Measurements from ENCODE around the gene CDIPT. TPM values are rescaled to one million over a fixed set of nuclear protein-coding genes. Genes with fewer than 3 reads are reported as not detected.

The CDIPT gene
- total RNA-seq, 1 donor from 2014 or later = 88.1 TPM

GRCh38 chr16:29842732-29843346 lies 20.2 kb downstream of the CDIPT start:
- Mint-ChIP-seq H3K4me1 (ENCODE audit: low read depth, unreplicated experiment) (peaks cover 1% of the 10 kb centered on the region), H3K4me3 (ENCODE audit: unreplicated experiment) (no peak overlapping the region), H3K27ac (ENCODE audit: unreplicated experiment) (no peak overlapping the region), H3K36me3 (ENCODE audit: low read depth, unreplicated experiment) (peaks cover 15% of the 10 kb centered on the region), H3K27me3 (ENCODE audit: low read depth, unreplicated experiment) (peaks cover 5% of the 10 kb centered on the region), H3K9me3 (ENCODE audit: unreplicated experiment) (no peaks in the 10 kb centered on the region)
- Histone ChIP-seq H3K27ac (ENCODE audit: low read depth, low read length) (no peak overlapping the region), H3K9me3 (ENCODE audit: insufficient read depth, low read depth, low read length) (no peaks in the 10 kb centered on the region), H3K9ac (ENCODE audit: low read length) (no peak overlapping the region), H4K20me1 (ENCODE audit: insufficient read depth, low read length) (peaks cover 8% of the 10 kb centered on the region), H3K4me1 (ENCODE audit: insufficient read depth, low read length) (no peaks in the 10 kb centered on the region), H3K36me3 (ENCODE audit: insufficient read depth, low read length) (peaks cover 32% of the 10 kb centered on the region), H3K79me2 (ENCODE audit: insufficient read depth, low read length) (no peaks in the 10 kb centered on the region), H3K27me3 (ENCODE audit: insufficient read depth, low read length) (no peaks in the 10 kb centered on the region), H3K4me3 (ENCODE audit: insufficient read depth, low read depth, low read length) (no peak overlapping the region), H3K4me2 (ENCODE audit: low read length) (no peak overlapping the region), H2AFZ (ENCODE audit: low read depth, low read length) (no peak overlapping the region)
- TF ChIP-seq CTCF (IDR thresholded peaks at IDR 0.05; ENCODE audit: insufficient read depth, low read depth, low read length) (peak; percentile 15), EZH2 (IDR thresholded peaks at IDR 0.05; ENCODE audit: insufficient read depth, low read length) (no peak)
- FAIRE-seq = no peak
- DNase-seq (ENCODE audit: low read depth) = no peak

DNA sequence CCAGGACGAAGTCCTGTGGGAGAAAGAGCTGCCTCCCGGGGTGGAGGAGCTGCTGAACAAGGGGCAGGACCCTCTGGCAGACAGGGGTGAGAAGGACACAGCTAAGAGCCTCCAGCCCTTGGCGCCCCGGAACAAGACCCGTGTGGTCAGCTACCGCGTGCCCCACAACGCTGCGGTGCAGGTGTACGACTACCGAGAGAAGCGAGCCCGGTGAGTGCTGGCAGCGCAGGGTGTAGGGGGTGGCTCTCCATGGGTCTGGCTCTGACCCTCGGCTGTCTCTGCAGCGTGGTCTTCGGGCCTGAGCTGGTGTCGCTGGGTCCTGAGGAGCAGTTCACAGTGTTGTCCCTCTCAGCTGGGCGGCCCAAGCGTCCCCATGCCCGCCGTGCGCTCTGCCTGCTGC lies 21.4 kb downstream of the CDIPT start:
- no peak for TF ChIP-seq EZH2 (IDR thresholded peaks at IDR 0.05; ENCODE audit: insufficient read depth, low read length)
- no peak for TF ChIP-seq CTCF (IDR thresholded peaks at IDR 0.05; ENCODE audit: insufficient read depth, low read depth, low read length)
- no peak overlapping the region for H3K27ac Mint-ChIP-seq (ENCODE audit: unreplicated experiment)
- Histone ChIP-seq H3K27me3 (ENCODE audit: insufficient read depth, low read length) (no peaks in the 10 kb centered on the region), H3K9ac (ENCODE audit: low read length) (no peak overlapping the region), H3K4me1 (ENCODE audit: insufficient read depth, low read length) (no peaks in the 10 kb centered on the region), H3K4me2 (ENCODE audit: low read length) (no peak overlapping the region), H3K79me2 (ENCODE audit: insufficient read depth, low read length) (no peaks in the 10 kb centered on the region), H3K9me3 (ENCODE audit: insufficient read depth, low read depth, low read length) (no peaks in the 10 kb centered on the region), H4K20me1 (ENCODE audit: insufficient read depth, low read length) (peaks cover 8% of the 10 kb centered on the region), H3K36me3 (ENCODE audit: insufficient read depth, low read length) (peaks cover 31% of the 10 kb centered on the region), H3K27ac (ENCODE audit: low read depth, low read length) (no peak overlapping the region), H3K4me3 (ENCODE audit: insufficient read depth, low read depth, low read length) (no peak overlapping the region), H2AFZ (ENCODE audit: low read depth, low read length) (no peak overlapping the region)
- no peak for DNase-seq (ENCODE audit: low read depth)
- H3K4me1 Mint-ChIP-seq (ENCODE audit: low read depth, unreplicated experiment) = peaks cover 4% of the 10 kb centered on the region
- FAIRE-seq = no peak
- H3K27me3 Mint-ChIP-seq (ENCODE audit: low read depth, unreplicated experiment) = peaks cover 3% of the 10 kb centered on the region
- peaks cover 14% of the 10 kb centered on the region for H3K36me3 Mint-ChIP-seq (ENCODE audit: low read depth, unreplicated experiment)
- H3K4me3 Mint-ChIP-seq (ENCODE audit: unreplicated experiment) = no peak overlapping the region
- no peaks in the 10 kb centered on the region for H3K9me3 Mint-ChIP-seq (ENCODE audit: unreplicated experiment)

DNA sequence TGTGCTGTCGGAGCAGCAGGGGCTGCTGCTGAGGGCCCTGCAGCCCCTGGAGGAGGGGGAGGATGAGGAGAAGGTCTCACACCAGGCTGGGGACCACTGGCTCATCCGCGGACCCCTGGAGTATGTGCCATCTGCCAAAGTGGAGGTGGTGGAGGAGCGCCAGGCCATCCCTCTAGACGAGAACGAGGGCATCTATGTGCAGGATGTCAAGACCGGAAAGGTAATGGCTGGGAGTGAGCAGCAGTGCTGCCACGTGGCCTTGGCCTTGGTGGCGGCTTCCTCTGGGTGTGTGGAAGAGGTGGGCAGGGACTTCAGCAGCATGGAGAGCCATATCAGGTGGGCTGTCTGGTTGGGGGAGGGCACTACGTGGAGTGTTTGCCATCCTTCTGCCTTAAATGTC lies 22.8 kb downstream of the CDIPT start:
- Histone ChIP-seq H2AFZ (ENCODE audit: low read depth, low read length) (no peak overlapping the region), H3K27ac (ENCODE audit: low read depth, low read length) (no peak overlapping the region), H3K79me2 (ENCODE audit: insufficient read depth, low read length) (no peaks in the 10 kb centered on the region), H4K20me1 (ENCODE audit: insufficient read depth, low read length) (peaks cover 8% of the 10 kb centered on the region), H3K4me2 (ENCODE audit: low read length) (no peak overlapping the region), H3K36me3 (ENCODE audit: insufficient read depth, low read length) (peaks cover 23% of the 10 kb centered on the region), H3K4me1 (ENCODE audit: insufficient read depth, low read length) (no peaks in the 10 kb centered on the region), H3K27me3 (ENCODE audit: insufficient read depth, low read length) (no peaks in the 10 kb centered on the region), H3K9me3 (ENCODE audit: insufficient read depth, low read depth, low read length) (no peaks in the 10 kb centered on the region), H3K9ac (ENCODE audit: low read length) (no peak overlapping the region), H3K4me3 (ENCODE audit: insufficient read depth, low read depth, low read length) (no peak overlapping the region)
- Mint-ChIP-seq H3K4me1 (ENCODE audit: low read depth, unreplicated experiment) (peaks cover 4% of the 10 kb centered on the region), H3K27me3 (ENCODE audit: low read depth, unreplicated experiment) (peaks cover 1% of the 10 kb centered on the region), H3K36me3 (ENCODE audit: low read depth, unreplicated experiment) (peaks cover 18% of the 10 kb centered on the region), H3K4me3 (ENCODE audit: unreplicated experiment) (no peak overlapping the region), H3K9me3 (ENCODE audit: unreplicated experiment) (no peaks in the 10 kb centered on the region), H3K27ac (ENCODE audit: unreplicated experiment) (no peak overlapping the region)
- TF ChIP-seq CTCF (IDR thresholded peaks at IDR 0.05; ENCODE audit: insufficient read depth, low read depth, low read length) = no peak
- no peak for FAIRE-seq
- no peak for DNase-seq (ENCODE audit: low read depth)
